Muscle layer of duodenum (tissue), 2 donors: Measurements from ENCODE around the gene ZSWIM6.

Source experiments
- H3K27ac ChIP-seq: one replicate; pipeline ENCODE4 v1.7.0; 2013; ENCODE audit warnings: mild to moderate bottlenecking, low read length
- H3K27me3 ChIP-seq: one replicate; pipeline ENCODE4 v1.7.0; 2013; ENCODE audit warnings: low read depth, mild to moderate bottlenecking, control low read depth, low read length
- H3K36me3 ChIP-seq, 2 donors: one replicate each; pipeline ENCODE4 v1.7.0; 2013; ENCODE audit warnings: low read length in 2 of 2, control low read depth in 1 of 2, mild to moderate bottlenecking in 1 of 2; ENCODE audit not compliant: insufficient read depth in 2 of 2, control insufficient read depth in 1 of 2
- H3K4me1 ChIP-seq, 2 donors: one replicate each; pipeline ENCODE4 v1.7.0; 2013; ENCODE audit warnings: low read length in 2 of 2, mild to moderate bottlenecking in 2 of 2, control low read depth in 1 of 2, moderate library complexity in 1 of 2; ENCODE audit not compliant: insufficient read depth in 2 of 2, control insufficient read depth in 1 of 2
- H3K4me3 ChIP-seq, 2 donors: one replicate each; pipeline ENCODE4 v1.7.0; 2013; ENCODE audit warnings: low read length in 2 of 2, low read depth in 1 of 2, mild to moderate bottlenecking in 1 of 2
- H3K9me3 ChIP-seq, 2 donors: one replicate each; pipeline ENCODE4 v1.7.0; 2013; ENCODE audit warnings: low read length in 2 of 2, control low read depth in 1 of 2, mild to moderate bottlenecking in 1 of 2; ENCODE audit not compliant: control insufficient read depth in 1 of 2
- donor health status: healthy.

Gene ZSWIM6

GRCh38 chr5:61472172-61472958, 140.3 kb downstream of the ZSWIM6 start:
- Histone ChIP-seq H3K36me3 (no peaks in the 10 kb centered on the region), H3K9me3 (no peaks in the 10 kb centered on the region), H3K4me1 (peaks cover 5 to 13% of the 10 kb centered on the region in 2 donors), H3K27me3 (no peaks in the 10 kb centered on the region), H3K4me3 (no peak overlapping the region), H3K27ac (no peak overlapping the region)

- H3K4me1 ChIP-seq = peaks cover 5 to 8% of the 10 kb centered on the region in 2 donors
- H3K27me3 ChIP-seq = no peaks in the 10 kb centered on the region
- no peaks in the 10 kb centered on the region for H3K9me3 ChIP-seq
- H3K36me3 ChIP-seq = no peaks in the 10 kb centered on the region
- H3K27ac ChIP-seq = no peak overlapping the region
- no peak overlapping the region for H3K4me3 ChIP-seq
These were observed 142.7 kb downstream of the ZSWIM6 start for GRCh38 chr5:61474746-61475145.

- no peak overlapping the region for H3K4me3 ChIP-seq
- peaks cover 8 to 12% of the 10 kb centered on the region in 2 donors for H3K4me1 ChIP-seq
- no peaks in the 10 kb centered on the region for H3K36me3 ChIP-seq
- no peaks in the 10 kb centered on the region for H3K9me3 ChIP-seq
- H3K27ac ChIP-seq = no peak overlapping the region
- H3K27me3 ChIP-seq = no peaks in the 10 kb centered on the region
These were observed 145.7 kb downstream of the ZSWIM6 start for GRCh38 chr5:61477788-61478187.

GRCh38 chr5:61479850-61480614, 148.0 kb downstream of the ZSWIM6 start:
- Histone ChIP-seq H3K4me1 (peaks cover 3 to 12% of the 10 kb centered on the region in 2 donors), H3K4me3 (no peak overlapping the region), H3K36me3 (no peaks in the 10 kb centered on the region), H3K9me3 (no peaks in the 10 kb centered on the region), H3K27ac (no peak overlapping the region), H3K27me3 (no peaks in the 10 kb centered on the region)

- Histone ChIP-seq H3K9me3 (no peaks in the 10 kb centered on the region), H3K27ac (no peak overlapping the region), H3K4me1 (peaks cover 3 to 12% of the 10 kb centered on the region in 2 donors), H3K27me3 (no peaks in the 10 kb centered on the region), H3K36me3 (no peaks in the 10 kb centered on the region), H3K4me3 (no peak overlapping the region)
These were observed 150.9 kb downstream of the ZSWIM6 start for GRCh38 chr5:61482980-61483379.

- H3K27ac ChIP-seq = no peak overlapping the region
- H3K4me1 ChIP-seq = peaks cover 0 to 6% of the 10 kb centered on the region in 2 donors
- no peaks in the 10 kb centered on the region for H3K27me3 ChIP-seq
- no peak overlapping the region for H3K4me3 ChIP-seq
- no peaks in the 10 kb centered on the region for H3K36me3 ChIP-seq
- no peaks in the 10 kb centered on the region for H3K9me3 ChIP-seq
These were observed 154.4 kb downstream of the ZSWIM6 start for GRCh38 chr5:61486476-61486875.

GRCh38 chr5:61489574-61489973, 157.5 kb downstream of the ZSWIM6 start:
- no peak overlapping the region for H3K27ac ChIP-seq
- H3K4me1 ChIP-seq = peaks cover 0 to 6% of the 10 kb centered on the region in 2 donors
- H3K4me3 ChIP-seq = no peak overlapping the region
- no peaks in the 10 kb centered on the region for H3K27me3 ChIP-seq
- H3K36me3 ChIP-seq = no peaks in the 10 kb centered on the region
- H3K9me3 ChIP-seq = no peaks in the 10 kb centered on the region

GRCh38 chr5:61491861-61492260, 159.8 kb downstream of the ZSWIM6 start:
- Histone ChIP-seq H3K27ac (no peak overlapping the region), H3K27me3 (no peaks in the 10 kb centered on the region), H3K9me3 (no peaks in the 10 kb centered on the region), H3K36me3 (no peaks in the 10 kb centered on the region), H3K4me3 (no peak overlapping the region), H3K4me1 (peaks cover 0 to 15% of the 10 kb centered on the region in 2 donors)

GRCh38 chr5:61493973-61494372, 161.9 kb downstream of the ZSWIM6 start:
- no peaks in the 10 kb centered on the region for H3K9me3 ChIP-seq
- no peaks in the 10 kb centered on the region for H3K36me3 ChIP-seq
- no peaks in the 10 kb centered on the region for H3K27me3 ChIP-seq
- H3K27ac ChIP-seq = no peak overlapping the region
- no peak overlapping the region for H3K4me3 ChIP-seq
- H3K4me1 ChIP-seq = peaks cover 0 to 23% of the 10 kb centered on the region in 2 donors

- H3K27ac ChIP-seq = no peak overlapping the region
- H3K4me1 ChIP-seq = peaks cover 0 to 17% of the 10 kb centered on the region in 2 donors
- H3K36me3 ChIP-seq = no peaks in the 10 kb centered on the region
- H3K27me3 ChIP-seq = no peaks in the 10 kb centered on the region
- H3K9me3 ChIP-seq = no peaks in the 10 kb centered on the region
- no peak overlapping the region for H3K4me3 ChIP-seq
These were observed 164.4 kb downstream of the ZSWIM6 start for GRCh38 chr5:61496446-61496845.

- no peaks in the 10 kb centered on the region for H3K27me3 ChIP-seq
- no peaks in the 10 kb centered on the region for H3K9me3 ChIP-seq
- H3K27ac ChIP-seq = no peak overlapping the region
- H3K4me3 ChIP-seq = no peak overlapping the region
- H3K36me3 ChIP-seq = no peaks in the 10 kb centered on the region
- H3K4me1 ChIP-seq = peaks cover 0 to 17% of the 10 kb centered on the region in 2 donors
These were observed 164.8 kb downstream of the ZSWIM6 start for GRCh38 chr5:61496860-61497259.
